Epidermal melanocyte (primary cell): ENCODE data around the gene PRKD2.

Experiments
- DNase-seq: peaks from one replicate; pipeline ENCODE4 v3.0.0; 2011; ENCODE audit warnings: low spot score; ENCODE audit not compliant: insufficient read length

PRKD2 gene

GRCh38 chr19:46742926-46743480 is 26.1 kb upstream of the PRKD2 start:
- DNase-seq, result no peak

- DNase-seq, result no peak
Measured at GRCh38 chr19:46741447-46741846, 24.5 kb upstream of the PRKD2 start.

DNA sequence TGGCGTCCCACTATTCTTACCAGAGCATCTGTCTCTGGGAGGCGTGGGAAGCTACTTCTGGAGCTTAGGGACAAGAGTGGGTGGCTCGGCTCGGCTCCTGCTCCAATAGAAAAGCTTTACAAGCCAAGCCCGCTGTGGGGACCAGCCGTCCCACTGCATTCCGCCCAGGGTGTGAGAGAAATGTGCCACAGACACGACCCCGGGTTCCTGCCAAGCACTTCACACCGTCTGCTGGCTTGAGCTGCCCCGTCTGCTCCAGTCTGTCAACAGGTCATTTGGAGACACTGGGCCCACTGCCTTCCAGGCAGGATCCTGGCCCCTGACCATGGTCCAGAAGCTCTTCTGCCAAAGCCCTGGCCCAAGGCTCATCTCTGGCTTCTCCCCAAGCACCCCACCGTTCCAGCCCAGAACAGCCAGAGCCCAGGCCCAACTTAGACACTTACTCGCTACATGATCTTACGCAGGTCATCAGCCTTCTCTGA is 22.4 kb upstream of the PRKD2 start:
- no peak for DNase-seq

- DNase-seq, result no peak
Measured at GRCh38 chr19:46737761-46738171, 20.9 kb upstream of the PRKD2 start.

DNA sequence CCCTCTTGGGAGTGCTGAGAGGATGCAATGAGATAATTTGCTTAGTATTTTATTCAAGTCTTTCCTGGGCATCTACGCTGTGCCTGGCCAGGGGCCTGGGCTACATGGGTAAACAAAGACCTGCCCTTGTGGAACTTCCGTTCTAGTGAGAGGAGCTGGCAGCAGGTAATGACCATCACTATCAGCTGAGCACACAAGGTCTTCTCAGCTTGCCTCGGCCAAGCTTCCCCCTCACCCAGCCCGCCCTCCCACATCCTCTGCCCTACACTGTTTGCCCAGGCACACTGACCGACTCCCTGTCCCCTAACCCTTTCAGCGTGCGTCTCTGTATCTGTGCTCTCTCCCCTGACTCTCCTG is 20.4 kb upstream of the PRKD2 start:
- DNase-seq, result no peak

DNA sequence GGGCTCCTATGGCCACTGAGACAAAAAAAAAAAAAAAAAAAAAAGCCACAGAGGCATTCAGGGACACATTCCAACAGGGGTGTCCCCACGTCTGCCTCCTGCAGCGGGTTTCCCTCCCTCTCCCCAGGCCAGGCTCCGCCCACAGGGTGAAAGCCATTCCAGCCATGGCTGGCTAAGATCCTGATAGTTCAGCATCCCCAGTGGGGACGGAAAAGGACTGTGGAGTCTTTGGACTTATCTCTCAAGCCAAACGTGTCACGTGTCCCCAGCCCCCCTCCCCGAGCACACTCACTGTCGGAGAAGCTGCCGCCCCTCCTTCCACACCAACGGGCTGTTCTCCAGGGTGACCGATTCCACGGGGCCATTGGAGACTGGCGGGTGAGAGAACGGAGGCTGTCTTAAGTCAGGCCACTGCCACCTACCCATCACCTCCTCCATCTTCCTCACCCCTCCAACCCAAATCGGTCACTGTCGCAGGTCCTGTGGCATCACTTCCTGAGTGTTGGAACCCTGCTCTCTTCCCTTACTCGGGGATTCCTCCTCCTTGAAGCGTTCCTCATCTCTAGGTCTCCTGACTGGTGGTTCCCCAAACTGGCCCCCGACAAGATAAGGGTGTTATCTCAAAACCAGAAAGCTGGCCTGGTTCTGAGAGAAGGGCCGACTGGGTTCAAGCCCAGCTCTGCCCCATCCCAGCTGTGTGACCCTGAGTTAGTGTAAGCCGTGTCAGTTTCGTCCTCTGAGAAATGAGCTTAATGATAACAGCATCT is 19.8 kb upstream of the PRKD2 start:
- DNase-seq, result no peak

- DNase-seq, result no peak
Measured at GRCh38 chr19:46733690-46734292, 16.9 kb upstream of the PRKD2 start.

DNA sequence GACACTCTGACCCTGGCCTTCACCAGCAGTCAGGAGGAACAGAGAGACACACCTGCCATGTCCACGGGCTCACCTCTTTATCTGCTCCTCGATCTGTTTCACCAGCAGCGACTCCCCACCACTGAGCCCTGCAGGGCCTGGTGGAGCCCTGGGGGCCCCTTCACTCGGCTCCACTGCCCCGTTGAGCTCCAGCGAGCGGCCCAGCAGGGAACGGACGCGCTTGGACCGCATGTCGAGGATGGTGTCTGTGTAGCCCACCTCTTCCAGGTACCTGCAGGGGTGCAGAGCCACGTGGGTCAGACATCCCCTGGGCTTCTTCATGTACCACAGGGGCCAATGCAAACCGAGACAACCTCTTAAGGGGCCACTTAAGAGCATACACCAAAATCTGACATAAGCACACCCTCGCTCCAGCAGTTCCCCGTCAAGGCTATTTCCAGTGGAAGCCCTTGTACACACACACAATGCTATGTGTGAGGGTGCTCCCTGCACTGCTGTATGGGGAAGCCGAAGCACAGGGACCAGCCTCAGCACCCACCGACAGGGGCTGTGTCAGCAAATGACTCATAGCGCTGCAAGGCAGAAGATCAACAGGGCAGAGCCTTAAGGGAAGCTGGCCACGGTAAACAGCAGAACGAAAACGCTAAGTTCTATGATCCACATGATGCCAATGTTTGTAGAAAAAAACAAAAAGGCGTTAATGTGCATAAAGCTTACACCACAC is 16.2 kb upstream of the PRKD2 start:
- no peak for DNase-seq

- DNase-seq, result no peak
Measured at GRCh38 chr19:46732172-46732938, 15.4 kb upstream of the PRKD2 start.

- no peak for DNase-seq
Measured at GRCh38 chr19:46731584-46731983, 14.7 kb upstream of the PRKD2 start.

GRCh38 chr19:46731007-46731501 is 14.1 kb upstream of the PRKD2 start:
- DNase-seq, result no peak

- DNase-seq, result no peak
Measured at GRCh38 chr19:46730595-46730994, 13.7 kb upstream of the PRKD2 start.

DNA sequence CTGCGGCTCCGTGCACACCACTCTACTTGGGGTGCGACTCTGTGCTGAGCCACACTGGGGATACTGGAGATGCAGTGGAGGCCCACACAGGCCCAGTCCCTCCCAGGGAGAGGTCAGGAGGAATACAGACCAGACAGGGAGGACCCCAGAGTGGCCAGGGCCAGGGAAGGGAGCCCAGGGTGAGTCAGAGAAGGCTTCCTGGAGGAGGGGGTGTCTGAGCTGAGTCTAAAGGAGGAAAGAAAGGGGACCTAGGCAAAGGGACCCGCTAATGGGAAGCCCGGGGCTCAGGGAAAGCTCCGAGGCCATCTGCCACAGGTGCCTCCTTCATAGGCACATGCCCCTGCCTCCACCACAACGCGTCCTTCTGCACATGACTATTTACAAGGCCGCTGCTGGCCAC is 13.3 kb upstream of the PRKD2 start:
- no peak for DNase-seq

- no peak for DNase-seq
Measured at GRCh38 chr19:46729696-46730095, 12.8 kb upstream of the PRKD2 start.

- DNase-seq, result peak; percentile 90
Measured at GRCh38 chr19:46728693-46729339, 11.9 kb upstream of the PRKD2 start.

- no peak for DNase-seq
Measured at GRCh38 chr19:46728208-46728607, 11.3 kb upstream of the PRKD2 start.

GRCh38 chr19:46727757-46728156 is 10.8 kb upstream of the PRKD2 start:
- DNase-seq, result no peak

DNA sequence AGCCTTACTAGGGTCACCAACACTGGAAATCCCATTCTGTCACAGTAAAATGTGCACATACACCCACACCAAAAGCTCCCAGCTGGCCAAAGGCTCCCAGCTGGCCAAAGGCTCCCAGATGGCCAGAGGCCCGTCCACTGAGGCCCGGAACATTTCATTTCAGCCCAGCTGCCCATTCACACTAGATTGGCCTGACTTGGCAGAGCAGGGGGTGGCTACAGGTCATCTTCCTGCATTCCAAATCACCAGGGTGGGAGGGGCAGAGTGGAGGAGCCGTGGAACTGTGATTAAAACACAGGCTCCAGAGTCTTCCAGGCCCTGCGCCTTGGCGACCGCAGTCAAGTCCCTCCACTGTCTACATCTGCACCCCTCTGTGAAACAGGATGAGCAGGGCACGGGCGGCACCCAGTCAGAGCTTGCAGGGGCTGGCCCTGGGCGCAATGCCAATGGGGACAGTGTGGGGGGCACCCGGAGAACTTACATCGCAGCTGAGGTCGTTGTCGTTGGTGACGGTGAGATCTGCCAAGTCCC is 10.1 kb upstream of the PRKD2 start:
- no peak for DNase-seq

- no peak for DNase-seq
Measured at GRCh38 chr19:46726551-46726950, 9.6 kb upstream of the PRKD2 start.

- no peak for DNase-seq
Measured at GRCh38 chr19:46725859-46726393, 9.0 kb upstream of the PRKD2 start.
